Omental fat pad (tissue), 4 donors: ENCODE data around the gene CCND1. TPM values are rescaled to one million over a fixed set of nuclear protein-coding genes. Genes with fewer than 3 reads are reported as not detected.

Experiments used
- ATAC-seq: fragments of 150-250 bp; one replicate; pipeline ENCODE4 v1.9.1; 2016; ENCODE audit warnings: mild to moderate bottlenecking, moderate library complexity; ENCODE audit not compliant: low FRiP score
- DNase-seq: peaks from one replicate; pipeline ENCODE4 v3.0.0-alpha.2; 2019; ENCODE audit warnings: low spot score
- CTCF ChIP-seq, 3 donors: fragments of 450-650 bp; IDR thresholded peaks; one replicate each; pipeline ENCODE4 v1.5.1; 2016 to 2017; ENCODE audit warnings: antibody characterized with exemption in 3 of 3, mild to moderate bottlenecking in 3 of 3, moderate library complexity in 2 of 3
- total RNA-seq, 4 donors: library from RNA; depleted of rRNA; stranded (reverse); fragments of >200 nt; gene quantifications; one replicate each; pipeline ENCODE4 v1.1.0, GENCODE V29; 2016

Gene CCND1
- total RNA-seq, 4 donors from 2014 or later = 40.3 to 216 (median 58.2) TPM

DNA sequence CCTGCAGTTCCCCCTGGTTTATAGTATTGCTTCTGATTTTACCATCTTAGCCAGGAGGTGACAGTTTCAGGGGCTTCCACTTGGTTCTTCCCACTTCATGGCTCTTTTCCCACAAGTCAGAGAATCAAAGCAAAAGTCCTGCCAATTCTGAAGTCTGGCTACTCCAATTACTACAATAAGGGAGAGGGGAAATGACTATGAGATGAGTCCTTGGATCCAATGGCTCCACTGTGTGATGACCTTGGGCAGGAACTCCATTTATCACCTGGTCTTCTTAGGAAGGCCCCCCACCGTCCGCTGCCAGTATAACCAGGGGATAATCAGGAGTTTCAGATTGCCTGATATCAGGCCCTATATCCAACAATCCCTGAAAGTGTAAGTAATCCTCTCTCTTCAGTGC lies 31.6 kb upstream of the CCND1 start:
- DNase-seq = no peak
- no peak for ATAC-seq
- TF ChIP-seq CTCF (IDR thresholded peaks at IDR 0.05) = no peak

GRCh38 chr11:69611548-69612526 lies 29.1 kb upstream of the CCND1 start:
- DNase-seq = no peak
- TF ChIP-seq CTCF (IDR thresholded peaks at IDR 0.05) = no peak
- ATAC-seq = no peak

GRCh38 chr11:69613594-69613993 lies 27.4 kb upstream of the CCND1 start:
- ATAC-seq (no peak), DNase-seq (no peak)
- TF ChIP-seq CTCF (IDR thresholded peaks at IDR 0.05) = no peak

- TF ChIP-seq CTCF (IDR thresholded peaks at IDR 0.05) = no peak
- DNase-seq (no peak), ATAC-seq (no peak)
These were observed 26.9 kb upstream of the CCND1 start for GRCh38 chr11:69614085-69614484.

GRCh38 chr11:69615545-69616278 lies 25.2 kb upstream of the CCND1 start:
- ATAC-seq (no peak), DNase-seq (no peak)
- TF ChIP-seq CTCF (IDR thresholded peaks at IDR 0.05) = no peak

DNA sequence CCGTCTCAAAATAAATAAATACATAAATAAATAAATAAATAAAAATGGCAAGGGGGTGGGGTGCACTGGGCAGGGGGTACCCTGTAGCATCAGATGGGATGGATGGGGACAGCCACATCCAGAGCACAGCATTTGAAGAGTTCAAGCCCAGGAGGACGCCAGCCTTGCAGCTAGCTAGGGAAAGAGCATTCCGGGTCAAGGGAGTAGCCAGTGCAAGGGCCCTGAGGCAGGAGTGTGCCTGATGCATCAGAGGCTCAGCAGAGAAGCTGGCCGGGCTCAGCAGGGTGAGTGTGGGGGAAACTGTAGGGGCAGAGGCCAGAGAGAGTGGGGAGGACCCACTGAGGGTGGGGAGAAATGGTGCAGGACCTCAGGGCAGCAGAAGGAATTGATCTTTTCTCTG lies 23.7 kb upstream of the CCND1 start:
- no peak for TF ChIP-seq CTCF (IDR thresholded peaks at IDR 0.05)
- no peak for ATAC-seq
- no peak for DNase-seq
